ENCODE results near the gene CADM4. TPM values are rescaled to one million over a fixed set of nuclear protein-coding genes. Genes with fewer than 3 reads are reported as not detected.
A peak's percentile ranks its signal among the peaks of the same experiment; 100 is the strongest.

The CADM4 gene
- total and polyA plus RNA-seq, 9 of the 15 experiments (the other 6 are each of a cell fraction or from before 2014, with no cell fraction given), result 0.03 to 4.6 (median 1.3) TPM

GRCh38 chr19:43619262-43620060 lies 20.2 kb downstream of the CADM4 start, which contains the start of gene ZNF428 (continued):
- TF ChIP-seq RBFOX2 (IDR thresholded peaks at IDR 0.05; ENCODE audit: low read depth, low read length), result peak; percentile 97
- TF ChIP-seq NFATC3 (IDR thresholded peaks at IDR 0.05), result no peak
- peak; percentile 92 for TF ChIP-seq POLR2A (conservative IDR thresholded peaks at IDR 0.05)
- TF ChIP-seq ZFX (CRISPR knock-in tag; IDR thresholded peaks at IDR 0.05), result peak; percentile 98
- TF ChIP-seq, protein P1, sequence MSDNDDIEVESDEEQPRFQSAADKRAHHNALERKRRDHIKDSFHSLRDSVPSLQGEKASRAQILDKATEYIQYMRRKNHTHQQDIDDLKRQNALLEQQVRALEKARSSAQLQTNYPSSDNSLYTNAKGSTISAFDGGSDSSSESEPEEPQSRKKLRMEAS (CRISPR knock-in tag; IDR thresholded peaks at IDR 0.05), result peak; percentile 69
- TF ChIP-seq TEAD4 (IDR thresholded peaks at IDR 0.05; ENCODE audit: low read length), result no peak
- no peak for TF ChIP-seq TEAD4 (CRISPR knock-in tag; IDR thresholded peaks at IDR 0.05; ENCODE audit: borderline replicate concordance)
- TF ChIP-seq ZBTB7A (IDR thresholded peaks at IDR 0.05; ENCODE audit: borderline replicate concordance, control insufficient read depth, low read depth, low read length), result peak; percentile 33
- TF ChIP-seq YY1 (IDR thresholded peaks at IDR 0.05; ENCODE audit: borderline replicate concordance in 1 of 3, control insufficient read depth in 1 of 3, extremely low read depth in 1 of 3, insufficient read depth in 3 of 3, insufficient read length in 1 of 3, insufficient replicate concordance in 2 of 3, low read depth in 1 of 3, low read length in 2 of 3), result peak in 2 of 3 experiments; percentile 59 to 81
- no peak for TF ChIP-seq POLR3A (IDR thresholded peaks at IDR 0.05; ENCODE audit: borderline replicate concordance, extremely low read depth, insufficient read depth, insufficient read length)
- TF ChIP-seq, protein P2, sequence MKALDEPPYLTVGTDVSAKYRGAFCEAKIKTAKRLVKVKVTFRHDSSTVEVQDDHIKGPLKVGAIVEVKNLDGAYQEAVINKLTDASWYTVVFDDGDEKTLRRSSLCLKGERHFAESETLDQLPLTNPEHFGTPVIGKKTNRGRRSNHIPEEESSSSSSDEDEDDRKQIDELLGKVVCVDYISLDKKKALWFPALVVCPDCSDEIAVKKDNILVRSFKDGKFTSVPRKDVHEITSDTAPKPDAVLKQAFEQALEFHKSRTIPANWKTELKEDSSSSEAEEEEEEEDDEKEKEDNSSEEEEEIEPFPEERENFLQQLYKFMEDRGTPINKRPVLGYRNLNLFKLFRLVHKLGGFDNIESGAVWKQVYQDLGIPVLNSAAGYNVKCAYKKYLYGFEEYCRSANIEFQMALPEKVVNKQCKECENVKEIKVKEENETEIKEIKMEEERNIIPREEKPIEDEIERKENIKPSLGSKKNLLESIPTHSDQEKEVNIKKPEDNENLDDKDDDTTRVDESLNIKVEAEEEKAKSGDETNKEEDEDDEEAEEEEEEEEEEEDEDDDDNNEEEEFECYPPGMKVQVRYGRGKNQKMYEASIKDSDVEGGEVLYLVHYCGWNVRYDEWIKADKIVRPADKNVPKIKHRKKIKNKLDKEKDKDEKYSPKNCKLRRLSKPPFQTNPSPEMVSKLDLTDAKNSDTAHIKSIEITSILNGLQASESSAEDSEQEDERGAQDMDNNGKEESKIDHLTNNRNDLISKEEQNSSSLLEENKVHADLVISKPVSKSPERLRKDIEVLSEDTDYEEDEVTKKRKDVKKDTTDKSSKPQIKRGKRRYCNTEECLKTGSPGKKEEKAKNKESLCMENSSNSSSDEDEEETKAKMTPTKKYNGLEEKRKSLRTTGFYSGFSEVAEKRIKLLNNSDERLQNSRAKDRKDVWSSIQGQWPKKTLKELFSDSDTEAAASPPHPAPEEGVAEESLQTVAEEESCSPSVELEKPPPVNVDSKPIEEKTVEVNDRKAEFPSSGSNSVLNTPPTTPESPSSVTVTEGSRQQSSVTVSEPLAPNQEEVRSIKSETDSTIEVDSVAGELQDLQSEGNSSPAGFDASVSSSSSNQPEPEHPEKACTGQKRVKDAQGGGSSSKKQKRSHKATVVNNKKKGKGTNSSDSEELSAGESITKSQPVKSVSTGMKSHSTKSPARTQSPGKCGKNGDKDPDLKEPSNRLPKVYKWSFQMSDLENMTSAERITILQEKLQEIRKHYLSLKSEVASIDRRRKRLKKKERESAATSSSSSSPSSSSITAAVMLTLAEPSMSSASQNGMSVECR (CRISPR knock-in tag; IDR thresholded peaks at IDR 0.05), result peak; percentile 61
- peak; percentile 87 for TF ChIP-seq RBBP5 (IDR thresholded peaks at IDR 0.05; ENCODE audit: borderline replicate concordance, insufficient read depth, low read length, poor library complexity, severe bottlenecking)
- TF ChIP-seq THRB (CRISPR knock-in tag; conservative IDR thresholded peaks at IDR 0.05), result no peak; the same call in 1 of the 2 replicates
- TF ChIP-seq, protein P3, sequence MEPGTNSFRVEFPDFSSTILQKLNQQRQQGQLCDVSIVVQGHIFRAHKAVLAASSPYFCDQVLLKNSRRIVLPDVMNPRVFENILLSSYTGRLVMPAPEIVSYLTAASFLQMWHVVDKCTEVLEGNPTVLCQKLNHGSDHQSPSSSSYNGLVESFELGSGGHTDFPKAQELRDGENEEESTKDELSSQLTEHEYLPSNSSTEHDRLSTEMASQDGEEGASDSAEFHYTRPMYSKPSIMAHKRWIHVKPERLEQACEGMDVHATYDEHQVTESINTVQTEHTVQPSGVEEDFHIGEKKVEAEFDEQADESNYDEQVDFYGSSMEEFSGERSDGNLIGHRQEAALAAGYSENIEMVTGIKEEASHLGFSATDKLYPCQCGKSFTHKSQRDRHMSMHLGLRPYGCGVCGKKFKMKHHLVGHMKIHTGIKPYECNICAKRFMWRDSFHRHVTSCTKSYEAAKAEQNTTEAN (CRISPR knock-in tag; IDR thresholded peaks at IDR 0.05), result peak; percentile 45; the same call in 1 of the 2 replicates
- TF ChIP-seq HCFC1 (IDR thresholded peaks at IDR 0.05; ENCODE audit: low read depth, low read length), result no peak; the same call in none of the 2 replicates
- TF ChIP-seq NFIC (IDR thresholded peaks at IDR 0.05), result 0 out of 2 replicates have a peak, but pooled peaks have one; percentile 9
- peak; percentile 79 for TF ChIP-seq CCNT2 (IDR thresholded peaks at IDR 0.05; ENCODE audit: borderline replicate concordance, extremely low read depth, insufficient read length, low read depth, low read length)
- peak; percentile 88 for TF ChIP-seq ZNF76 (CRISPR knock-in tag; IDR thresholded peaks at IDR 0.05; ENCODE audit: borderline replicate concordance)
- 0 out of 2 replicates have a peak, but pooled peaks have one; percentile 17 for TF ChIP-seq PHB (CRISPR knock-in tag; IDR thresholded peaks at IDR 0.05)
